PC-9 (cell line): ENCODE measurements around the gene TSPAN17.

Source experiments
- EZH2 ChIP-seq: fragments of 200-600 bp; sonication (generic); IDR thresholded peaks from 2 replicates; pipeline ENCODE4 v1.8.0; 2017; ENCODE audit warnings: antibody characterized with exemption, low read depth
- TF ChIP-seq, protein P1 (sequence below): fragments of 200-600 bp; sonication (generic); conservative IDR thresholded peaks from 2 replicates; pipeline ENCODE4 v1.6.1; 2017; ENCODE audit warnings: mixed run types, antibody characterized with exemption, mild to moderate bottlenecking, moderate library complexity

DNA sequence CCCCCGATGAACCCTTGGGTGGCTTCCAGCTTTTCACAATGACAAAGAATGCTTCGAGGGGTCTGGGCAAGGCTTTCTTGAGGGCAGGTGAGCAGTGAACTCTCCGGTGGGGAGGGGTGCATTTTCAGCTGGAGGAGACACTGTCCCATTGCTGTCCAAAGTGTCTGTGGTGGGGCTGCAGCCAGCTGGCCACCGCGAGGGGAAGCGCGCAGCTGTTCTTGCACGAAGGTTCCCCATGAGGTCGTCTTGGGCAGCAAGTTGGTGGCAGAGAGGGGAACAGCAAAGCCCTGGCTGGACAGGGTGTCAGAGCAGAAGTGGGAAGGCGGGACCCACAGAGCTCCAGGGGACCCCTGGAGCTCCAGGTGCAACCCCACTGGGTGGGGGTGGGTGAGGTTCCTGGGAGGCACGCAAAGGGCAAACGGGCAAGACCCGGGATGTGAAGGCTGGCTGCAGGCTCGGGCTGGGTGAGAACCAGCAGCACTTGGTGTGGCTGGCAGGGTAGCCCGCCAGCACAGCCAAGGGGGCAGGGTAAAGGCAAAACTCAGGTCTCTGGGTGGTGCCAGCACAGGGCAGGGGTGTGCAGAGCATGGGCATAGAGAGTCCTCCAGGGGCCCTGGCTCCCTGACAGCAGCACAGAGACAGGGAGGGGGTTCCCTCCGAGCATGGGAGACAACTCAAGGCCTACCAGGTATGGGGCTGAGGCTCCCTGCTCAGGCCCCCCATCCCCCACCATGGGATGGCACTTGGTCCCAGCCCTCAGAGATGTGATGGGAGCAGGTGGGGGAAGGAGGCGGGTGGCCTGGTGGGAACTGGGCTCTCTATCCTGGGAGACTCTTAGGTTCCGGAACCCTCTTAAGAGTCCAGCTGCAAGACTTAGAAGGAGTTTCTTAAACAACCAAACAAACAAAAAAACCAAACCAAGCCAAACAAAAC is 26.6 kb downstream of the TSPAN17 start:
- TF ChIP-seq, protein P1, sequence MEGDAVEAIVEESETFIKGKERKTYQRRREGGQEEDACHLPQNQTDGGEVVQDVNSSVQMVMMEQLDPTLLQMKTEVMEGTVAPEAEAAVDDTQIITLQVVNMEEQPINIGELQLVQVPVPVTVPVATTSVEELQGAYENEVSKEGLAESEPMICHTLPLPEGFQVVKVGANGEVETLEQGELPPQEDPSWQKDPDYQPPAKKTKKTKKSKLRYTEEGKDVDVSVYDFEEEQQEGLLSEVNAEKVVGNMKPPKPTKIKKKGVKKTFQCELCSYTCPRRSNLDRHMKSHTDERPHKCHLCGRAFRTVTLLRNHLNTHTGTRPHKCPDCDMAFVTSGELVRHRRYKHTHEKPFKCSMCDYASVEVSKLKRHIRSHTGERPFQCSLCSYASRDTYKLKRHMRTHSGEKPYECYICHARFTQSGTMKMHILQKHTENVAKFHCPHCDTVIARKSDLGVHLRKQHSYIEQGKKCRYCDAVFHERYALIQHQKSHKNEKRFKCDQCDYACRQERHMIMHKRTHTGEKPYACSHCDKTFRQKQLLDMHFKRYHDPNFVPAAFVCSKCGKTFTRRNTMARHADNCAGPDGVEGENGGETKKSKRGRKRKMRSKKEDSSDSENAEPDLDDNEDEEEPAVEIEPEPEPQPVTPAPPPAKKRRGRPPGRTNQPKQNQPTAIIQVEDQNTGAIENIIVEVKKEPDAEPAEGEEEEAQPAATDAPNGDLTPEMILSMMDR: no peak
- TF ChIP-seq EZH2: no peak
